ENCODE measurements around the gene BLM.
"Not testable (repeated sequence)": the region's sequence is repeated elsewhere in the genome, so short reads cannot be mapped to it uniquely, and the experiment has no call there.

Gene BLM

GRCh38 chr15:90716976-90717821, at the start of gene BLM:
Gene BLM, plus strand, starts transcription at chr15:90717346. Its CDS starts 30,047 bp downstream, at chr15:90747393.
- DNase-seq = peak; percentile 91

DNA sequence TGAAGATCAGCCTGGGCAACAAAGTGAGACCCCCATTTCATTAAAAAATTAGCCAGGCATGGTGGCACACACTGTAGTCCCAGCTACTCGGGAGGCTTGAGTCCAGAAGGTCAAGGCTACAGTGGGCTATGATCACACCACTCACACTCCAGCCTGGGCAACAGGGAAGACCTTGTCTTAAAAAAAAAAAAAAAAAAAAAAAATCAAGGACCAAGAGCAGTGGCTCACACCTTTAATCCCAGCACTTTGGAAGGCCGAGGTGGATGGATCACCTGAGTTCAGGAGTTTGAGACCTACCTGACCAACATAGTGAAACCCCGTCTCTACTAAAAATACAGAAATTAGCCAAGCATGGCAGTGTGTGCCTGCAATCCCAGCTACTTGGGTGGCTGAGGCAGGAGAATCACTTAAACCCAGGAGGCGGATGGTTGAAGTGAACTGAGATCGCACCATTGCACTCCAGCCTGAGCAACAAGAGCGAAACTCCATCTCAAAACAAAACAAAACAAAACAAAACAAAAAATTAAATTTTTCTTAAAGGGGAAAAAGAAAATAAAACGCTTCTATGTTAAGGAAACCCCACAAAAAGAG, 49.3 kb upstream of the BLM start:
- DNase-seq = not testable (repeated sequence)

DNA sequence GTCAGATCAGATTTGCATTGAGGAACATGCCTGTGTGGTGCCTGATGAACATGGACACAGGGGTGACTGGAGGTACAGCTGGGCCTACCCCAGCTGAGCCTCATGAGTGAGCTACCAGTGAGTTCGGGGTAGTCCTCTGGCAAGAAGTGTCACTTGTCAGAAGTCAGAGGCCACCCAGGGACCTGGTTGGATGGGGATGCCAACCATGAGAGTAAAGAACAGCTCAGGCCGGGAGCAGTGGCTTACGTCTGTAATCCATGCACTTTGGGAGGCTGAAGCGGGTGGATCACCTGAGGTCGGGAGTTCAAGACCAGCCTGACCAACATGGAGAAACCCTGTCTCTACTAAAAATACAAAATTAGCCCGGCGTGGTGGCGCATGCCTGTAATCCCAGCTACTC, 46.5 kb upstream of the BLM start:
- not testable (repeated sequence) for DNase-seq

DNA sequence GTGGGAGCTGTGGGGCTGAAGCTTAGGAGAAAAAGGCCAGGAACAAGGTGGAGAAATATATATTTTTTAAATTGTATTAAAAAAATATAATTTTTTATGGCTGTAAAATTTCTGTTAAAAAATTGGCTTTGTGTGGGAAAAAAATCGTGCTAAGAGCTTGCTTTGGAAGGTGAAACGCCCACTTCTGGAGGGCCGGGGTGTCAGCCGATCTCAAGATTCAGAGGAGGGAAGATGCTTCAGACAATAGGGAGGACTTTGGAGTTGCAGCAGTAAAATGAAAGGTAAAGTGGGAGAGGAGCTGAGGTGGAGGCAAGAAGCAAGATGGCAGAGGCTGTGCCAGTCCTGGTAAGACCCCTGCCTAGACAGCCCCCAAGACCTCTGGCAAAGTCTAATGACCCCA, 45.9 kb upstream of the BLM start:
- DNase-seq = no peak

DNA sequence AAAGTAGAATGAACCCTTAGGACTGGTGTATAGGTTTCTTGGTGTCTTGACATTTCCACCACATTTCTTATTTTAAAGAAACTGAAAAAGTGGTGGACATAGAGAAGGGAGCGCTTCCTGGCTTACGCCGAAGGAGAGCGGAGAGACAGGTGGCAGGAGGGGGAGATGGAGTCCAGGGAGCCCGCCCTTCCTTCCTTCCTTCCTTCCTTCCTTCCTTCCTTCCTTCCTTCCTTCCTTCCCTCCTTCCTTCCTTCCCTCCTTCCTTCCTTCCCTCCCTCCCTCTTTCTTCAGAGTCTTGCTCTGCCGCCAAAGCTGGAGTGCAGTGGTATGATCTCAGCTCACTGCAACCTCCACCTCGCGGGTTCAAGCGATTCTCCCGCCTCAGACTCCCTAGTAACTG, 43.8 kb upstream of the BLM start:
- DNase-seq = not testable (repeated sequence)

- DNase-seq = no peak
Observed at GRCh38 chr15:90674476-90674875, 42.7 kb upstream of the BLM start.

GRCh38 chr15:90675464-90675863, 41.7 kb upstream of the BLM start:
- DNase-seq = no peak

GRCh38 chr15:90677807-90678790, 39.0 kb upstream of the BLM start:
- no peak for DNase-seq

- DNase-seq = no peak
Observed at GRCh38 chr15:90679959-90680358, 37.2 kb upstream of the BLM start.

DNA sequence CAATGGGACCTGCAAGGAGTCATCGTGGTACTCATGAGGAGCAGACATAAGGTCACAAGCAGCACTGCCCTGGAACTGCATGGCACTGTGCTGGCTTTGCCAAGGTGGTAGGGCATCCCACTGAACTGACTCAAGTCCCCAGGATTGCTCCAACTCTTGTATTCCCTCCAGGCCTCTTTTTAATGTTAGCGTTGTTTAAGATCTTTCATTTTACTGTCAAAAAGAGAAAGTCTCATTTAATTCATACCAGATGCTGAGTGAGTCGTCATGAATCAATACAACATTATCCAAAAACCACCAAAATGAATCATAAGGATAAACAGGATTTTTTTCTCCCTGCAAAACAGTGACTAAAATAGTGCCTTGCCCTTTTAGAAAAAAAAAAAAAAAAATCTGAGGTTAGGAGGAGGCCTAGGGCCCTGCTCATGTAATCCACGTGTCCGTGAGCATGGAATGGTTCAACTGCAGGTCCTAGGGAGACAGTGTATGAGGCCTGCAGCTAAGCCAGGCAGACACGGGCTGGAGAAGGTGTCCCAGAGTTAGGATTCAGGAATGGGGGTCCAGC, 36.7 kb upstream of the BLM start:
- no peak for DNase-seq

DNA sequence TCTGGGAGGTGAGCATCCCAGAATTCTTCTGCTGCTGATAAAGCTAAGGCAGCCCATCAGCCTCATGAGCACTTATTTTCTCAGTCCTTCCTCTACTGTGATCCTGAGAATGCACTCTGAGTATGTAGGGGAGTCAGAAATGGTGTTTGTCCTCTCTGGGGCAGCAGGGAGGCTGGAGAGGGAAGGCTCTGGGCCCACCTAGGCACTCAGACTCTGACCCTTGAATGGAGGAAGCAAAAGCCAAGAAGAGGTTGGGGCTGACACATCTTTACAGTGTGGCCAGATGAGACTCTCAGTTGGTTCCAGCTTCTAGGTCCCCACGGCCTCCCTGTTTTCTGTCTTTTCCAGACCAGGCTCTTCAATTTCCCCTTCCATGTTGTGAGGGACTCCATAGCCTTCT, 36.1 kb upstream of the BLM start:
- no peak for DNase-seq

GRCh38 chr15:90681480-90681879, 35.7 kb upstream of the BLM start:
- DNase-seq = no peak

DNA sequence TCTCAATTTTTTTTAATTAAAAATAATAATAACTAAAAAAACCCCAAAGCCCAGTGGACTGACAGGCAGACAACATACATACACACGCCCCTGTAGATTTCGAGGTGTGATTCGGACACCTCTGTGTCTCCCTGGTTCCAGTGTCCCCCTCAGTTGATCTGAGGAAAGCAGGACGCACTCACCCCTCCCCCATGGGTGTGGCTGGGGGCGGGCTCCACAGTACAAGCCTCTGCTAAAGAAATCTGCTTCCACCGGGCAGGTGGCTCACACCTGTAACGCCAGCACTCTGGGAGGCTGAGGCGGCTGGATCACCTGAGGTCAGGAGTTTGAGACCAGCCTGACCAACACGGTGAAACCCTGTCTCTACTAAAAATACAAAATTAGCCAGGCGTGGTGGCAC, 33.8 kb upstream of the BLM start:
- DNase-seq = no peak

DNA sequence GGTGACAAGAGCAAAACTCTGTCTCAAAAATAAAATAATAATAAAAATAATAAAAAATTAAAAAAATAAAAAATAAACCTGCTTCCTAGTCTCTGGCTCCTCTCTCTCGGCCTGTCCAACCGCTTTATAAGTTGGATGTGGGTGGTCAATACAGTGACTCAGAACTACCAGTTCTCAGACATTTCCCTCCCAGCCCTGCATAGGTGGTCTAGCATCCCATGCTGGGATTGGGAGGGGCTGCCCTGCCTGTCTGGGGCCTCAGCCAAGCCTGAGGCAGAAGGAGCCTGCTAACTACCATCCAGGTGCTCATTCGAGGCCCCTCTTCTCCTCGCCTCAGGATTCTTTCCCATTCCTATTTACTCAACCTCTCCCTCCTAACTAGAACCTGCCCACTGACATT, 33.3 kb upstream of the BLM start:
- no peak for DNase-seq

- DNase-seq = no peak
Observed at GRCh38 chr15:90684281-90684680, 32.9 kb upstream of the BLM start.

- no peak for DNase-seq
Observed at GRCh38 chr15:90685591-90686434, 31.3 kb upstream of the BLM start.

GRCh38 chr15:90686435-90687218, 30.5 kb upstream of the BLM start:
- no peak for DNase-seq

- DNase-seq = not testable (repeated sequence)
Observed at GRCh38 chr15:90689326-90689961, 27.7 kb upstream of the BLM start.

GRCh38 chr15:90690585-90690984, 26.6 kb upstream of the BLM start:
- DNase-seq = no peak

- no peak for DNase-seq
Observed at GRCh38 chr15:90691369-90691768, 25.8 kb upstream of the BLM start.
